GM19438 (cell line): Measurements from ENCODE around the gene LYPD4.

ENCODE experiments used
- ATAC-seq: cut with Tn5 transposase; IDR thresholded peaks from one replicate; pipeline ENCODE4 v1.9.1; 2021; ENCODE audit warnings: low read depth; ENCODE audit not compliant: unreplicated experiment

Gene LYPD4

GRCh38 chr19:41844601-41845000 lies at the start of gene LYPD4:
LYPD4 (minus strand) TSS chr19:41844683; CDS start chr19:41839285, 5,398 bp downstream.
- ATAC-seq: no peak

DNA sequence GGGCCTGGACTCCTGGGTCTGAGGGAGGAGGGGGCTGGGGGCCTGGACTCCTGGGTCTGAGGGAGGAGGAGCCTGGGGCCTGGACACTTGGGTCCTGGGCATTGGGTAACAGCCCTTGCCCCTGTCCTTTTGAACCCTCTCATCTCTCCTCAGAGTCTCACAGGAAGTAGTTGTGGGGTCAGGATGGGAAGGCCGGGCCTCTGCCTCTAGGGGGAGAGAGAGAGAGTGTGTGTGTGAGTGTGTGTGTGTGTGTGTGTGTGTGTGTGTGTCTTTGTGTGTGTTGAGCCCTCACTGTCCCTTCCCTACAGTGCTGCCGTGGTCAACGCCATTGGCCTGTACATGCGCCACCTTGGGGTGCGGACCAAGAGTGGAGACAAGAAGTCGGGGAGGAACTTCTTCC lies 49.4 kb upstream of the LYPD4 start:
- ATAC-seq: no peak

- no peak for ATAC-seq
Measured at GRCh38 chr19:41892173-41892902, 47.9 kb upstream of the LYPD4 start.

- ATAC-seq: no peak
Measured at GRCh38 chr19:41890936-41891335, 46.5 kb upstream of the LYPD4 start.

DNA sequence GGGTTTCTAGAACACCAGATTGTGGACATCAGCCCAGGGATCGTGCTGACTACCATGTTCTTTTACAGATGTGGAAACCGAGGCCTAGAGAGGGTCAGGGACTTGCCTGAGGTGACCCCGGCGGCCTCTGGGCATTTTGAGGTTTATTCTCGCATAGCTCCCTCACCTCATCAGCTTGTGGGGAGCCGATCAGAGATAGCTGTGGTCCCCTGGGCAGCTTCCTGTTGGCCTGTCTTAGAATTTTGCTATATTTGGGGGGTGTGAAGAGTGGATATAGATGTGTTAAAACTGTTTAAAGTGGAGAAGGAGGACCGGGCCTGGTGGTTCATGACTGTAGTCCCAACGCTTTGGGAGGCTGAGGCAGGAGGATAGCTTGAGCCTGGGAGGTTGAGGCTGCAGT lies 45.4 kb upstream of the LYPD4 start:
- no peak for ATAC-seq

DNA sequence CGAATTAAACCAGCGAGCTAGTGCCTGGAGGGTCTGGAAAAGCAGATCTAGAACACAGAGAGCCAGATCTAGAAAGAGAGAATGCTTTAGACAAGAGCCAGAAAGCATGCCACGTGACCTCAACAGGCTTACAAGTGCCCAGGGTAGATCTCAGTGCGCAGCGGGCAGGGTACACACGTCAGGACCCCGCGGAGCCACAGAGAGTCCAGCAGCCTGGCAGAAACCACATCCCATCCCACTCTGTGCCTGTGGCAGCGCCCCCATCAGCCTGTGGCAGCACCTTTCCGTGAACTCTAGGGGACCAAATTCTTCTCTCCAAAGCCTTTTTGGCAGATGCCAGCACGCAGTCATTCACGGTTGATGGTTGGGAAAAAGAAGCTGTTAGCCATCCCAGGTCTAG lies 44.4 kb upstream of the LYPD4 start:
- ATAC-seq: no peak

- ATAC-seq: no peak
Measured at GRCh38 chr19:41887711-41888382, 43.4 kb upstream of the LYPD4 start.

DNA sequence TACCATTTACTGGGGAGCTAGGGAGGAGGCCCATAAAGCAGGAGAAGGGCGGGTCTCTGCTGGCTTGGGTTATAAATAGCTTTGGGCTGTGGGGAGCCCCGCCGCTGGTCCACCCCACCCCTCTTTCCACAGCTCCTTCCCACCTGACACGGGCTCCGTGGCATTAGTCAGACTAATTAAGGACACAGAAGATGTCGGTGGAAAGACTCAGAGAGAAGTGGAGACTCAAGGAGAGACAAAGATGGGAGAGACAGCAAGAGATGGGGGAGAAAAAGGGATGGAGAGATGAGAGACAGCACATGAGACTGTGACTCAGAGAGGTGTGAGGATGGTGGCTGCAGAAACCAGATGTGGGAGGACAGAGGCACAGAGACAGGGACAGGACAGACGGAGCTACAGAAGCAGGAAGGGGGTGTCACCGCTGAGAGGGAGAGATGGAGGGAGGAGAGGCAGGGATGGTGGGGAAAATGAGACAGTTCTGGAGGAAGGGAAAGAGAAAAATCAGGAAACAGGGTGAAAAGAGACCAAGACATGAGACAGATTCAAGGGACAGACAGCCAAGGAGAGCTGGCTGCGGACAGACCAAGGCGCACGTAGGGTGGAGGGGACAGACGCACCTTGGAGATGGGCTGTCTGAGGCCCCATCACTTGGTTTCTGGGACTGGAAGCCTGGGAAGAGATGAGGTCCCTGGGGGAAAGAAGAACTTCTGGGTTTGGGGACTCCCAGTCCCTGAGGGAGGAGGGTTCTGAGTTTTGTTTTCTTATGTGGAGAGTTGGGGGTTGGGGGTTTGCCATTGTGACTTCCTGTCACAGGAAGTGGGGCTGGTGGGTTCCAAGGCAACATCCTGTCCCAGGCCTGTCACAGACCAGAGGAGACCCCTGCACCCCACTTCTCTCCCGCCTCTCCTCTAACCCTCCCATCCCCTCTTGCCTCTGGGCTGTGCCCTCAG lies 42.6 kb upstream of the LYPD4 start:
- ATAC-seq: no peak

- peak; percentile 58 for ATAC-seq
Measured at GRCh38 chr19:41883821-41884733, 39.6 kb upstream of the LYPD4 start.

DNA sequence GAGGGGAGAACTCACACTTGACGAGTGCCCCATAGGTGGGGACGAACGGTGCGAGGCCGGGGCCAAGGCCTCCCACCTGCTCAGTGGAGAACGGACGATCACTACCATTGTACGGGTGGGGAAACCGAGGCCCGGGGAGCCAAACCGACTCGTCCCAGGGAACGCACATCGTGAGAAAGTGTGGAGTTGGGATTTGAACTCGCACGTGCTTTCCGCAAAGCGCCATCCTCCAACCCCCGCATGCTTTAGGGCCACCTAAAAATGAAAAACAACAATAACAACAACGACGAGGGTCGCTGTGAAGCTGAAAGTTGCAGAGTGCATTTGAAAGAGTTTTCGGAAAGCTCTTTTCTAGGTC lies 39.0 kb upstream of the LYPD4 start:
- no peak for ATAC-seq

DNA sequence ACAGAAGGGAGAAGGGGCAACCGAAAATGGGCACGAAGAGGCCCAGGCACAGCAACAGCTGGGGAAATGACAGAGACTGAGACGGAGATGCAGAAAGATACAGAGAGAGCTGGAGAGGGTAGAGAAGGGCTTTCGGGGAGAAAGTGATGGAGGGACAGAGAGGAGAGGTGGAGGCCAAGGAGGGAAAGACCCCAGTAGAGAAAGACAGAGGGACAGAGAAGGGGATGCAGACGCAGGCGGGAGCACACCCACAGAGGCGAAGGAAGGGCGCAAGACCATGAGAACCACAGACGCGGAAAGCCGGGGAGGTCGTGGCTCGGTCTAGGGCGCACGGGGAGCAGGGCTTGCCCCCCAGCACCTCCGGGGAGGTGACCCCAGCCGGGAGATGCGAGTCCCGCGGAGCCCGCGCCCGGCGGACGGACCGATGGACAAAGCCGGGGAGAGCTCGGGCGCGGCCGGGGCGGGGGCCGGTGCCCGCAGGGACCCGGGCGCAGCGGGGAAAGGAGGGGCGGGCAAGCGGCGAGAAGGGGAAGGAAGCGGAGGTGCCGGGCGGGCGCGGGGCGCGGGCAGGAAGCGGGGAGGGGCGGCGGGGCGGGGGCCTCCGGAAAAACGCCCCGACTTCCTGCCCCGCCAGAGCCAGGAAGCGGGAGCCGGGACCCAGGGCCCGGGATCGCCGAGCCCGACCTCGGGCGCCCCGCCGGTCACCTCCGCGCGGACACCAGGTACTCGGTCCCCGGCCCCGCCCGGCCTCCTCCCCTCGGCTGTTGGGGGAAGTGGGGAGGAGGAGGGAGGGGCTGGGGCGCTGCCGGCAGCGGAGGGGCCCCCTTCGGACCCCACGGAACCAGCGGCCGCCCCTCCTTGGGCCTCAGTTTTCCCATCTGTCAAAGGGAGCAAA lies 38.3 kb upstream of the LYPD4 start, which contains the start of gene ARHGEF1:
Gene ARHGEF1 (plus strand): TSS at position 617 of the 895 bp plus-strand sequence. CDS start 4,899 bp downstream, outside the sequence.
- ATAC-seq: no peak

- no peak for ATAC-seq
Measured at GRCh38 chr19:41880329-41880708, 35.8 kb upstream of the LYPD4 start.

- ATAC-seq: no peak
Measured at GRCh38 chr19:41879670-41880328, 35.3 kb upstream of the LYPD4 start.

DNA sequence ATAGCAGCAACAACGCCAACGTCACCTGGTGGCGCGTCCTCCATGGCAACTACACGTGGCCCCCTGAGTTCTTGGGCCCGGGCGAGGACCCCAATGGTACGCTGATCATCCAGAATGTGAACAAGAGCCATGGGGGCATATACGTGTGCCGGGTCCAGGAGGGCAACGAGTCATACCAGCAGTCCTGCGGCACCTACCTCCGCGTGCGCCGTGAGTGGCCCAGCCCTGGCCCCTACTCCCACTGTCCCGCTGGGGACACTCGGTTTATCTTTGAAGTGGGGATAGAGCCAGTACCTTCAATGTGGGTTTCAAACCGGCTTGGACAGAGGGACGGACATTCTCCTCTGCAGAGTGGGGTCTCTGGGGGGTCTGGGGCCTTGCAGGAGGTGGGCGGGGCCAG lies 34.6 kb upstream of the LYPD4 start:
- ATAC-seq: no peak

DNA sequence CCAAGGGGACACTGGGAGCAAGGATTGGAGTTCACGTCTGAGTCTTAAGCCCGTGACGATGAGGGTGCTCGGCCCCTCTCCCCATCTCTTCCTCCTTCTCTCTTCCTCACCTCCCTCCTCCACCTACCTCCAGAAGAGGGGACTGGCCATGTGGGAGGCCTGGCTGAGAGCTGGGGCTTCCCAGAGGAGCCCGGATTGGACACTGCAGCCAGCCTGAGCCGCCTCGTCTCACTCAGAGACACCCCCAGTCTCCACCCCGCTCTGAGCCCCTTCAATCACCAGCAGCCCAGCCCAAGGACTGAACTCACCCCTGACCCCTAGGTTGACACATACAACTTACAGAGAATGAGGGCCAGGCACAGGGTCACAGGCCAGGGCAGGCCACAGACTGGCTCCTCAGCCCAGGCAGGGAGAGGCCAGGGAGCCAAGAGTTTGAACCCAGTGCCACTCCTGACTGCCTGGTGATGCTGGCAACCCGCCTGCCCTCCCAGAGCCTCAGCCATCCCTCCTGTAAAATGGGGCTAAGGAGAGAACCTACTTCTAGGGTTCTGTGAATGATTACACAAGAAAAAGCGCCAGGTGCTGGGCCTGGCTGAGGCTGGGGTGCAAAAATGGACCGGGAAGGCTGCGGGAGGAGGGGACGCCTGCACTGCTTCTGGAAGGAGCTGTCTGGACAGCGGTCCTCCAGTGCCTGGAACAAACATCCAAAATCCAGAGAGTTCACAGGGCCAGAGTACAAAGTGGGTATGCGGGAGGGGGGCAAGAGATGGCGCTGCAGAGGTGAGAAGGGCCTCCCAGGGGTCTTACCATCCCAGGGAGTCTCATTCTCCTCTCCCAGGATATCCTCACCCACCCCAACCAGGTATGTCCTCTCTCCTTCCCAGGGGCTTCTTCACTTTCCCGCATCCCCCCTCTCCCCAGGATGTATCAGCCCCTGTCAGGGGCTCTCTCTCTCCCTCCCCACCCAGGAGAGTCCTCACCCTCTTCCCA lies 33.7 kb upstream of the LYPD4 start:
- ATAC-seq: no peak

GRCh38 chr19:41876847-41877832 lies 32.7 kb upstream of the LYPD4 start, which contains the start of gene CD79A:
CD79A (plus strand) TSS chr19:41877279; CDS start chr19:41877305, 26 bp downstream.
- peak; percentile 61 for ATAC-seq
